Measurements from ENCODE around the gene MRPS35.

MRPS35 gene

DNA sequence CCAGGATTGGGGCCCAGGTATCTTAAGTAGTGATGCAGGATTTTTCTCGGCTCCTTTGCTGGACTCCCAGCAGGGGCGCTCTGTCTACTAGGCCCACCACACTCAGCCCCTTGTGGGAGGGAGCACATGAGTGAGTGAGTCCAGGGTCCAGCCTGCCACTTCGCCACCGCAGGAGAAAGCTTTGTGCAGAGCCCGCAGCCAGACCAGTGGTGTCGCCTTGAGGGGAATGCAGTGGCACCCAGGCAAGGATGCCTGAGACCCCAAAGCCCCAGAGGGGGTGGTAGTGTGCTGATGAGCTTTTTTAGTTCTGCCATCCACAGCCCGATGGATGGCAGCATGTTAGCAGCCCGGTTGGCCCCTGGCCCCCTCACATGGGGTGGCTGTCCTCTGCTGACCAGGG is 5.4 kb upstream of the MRPS35 start:
- TF ChIP-seq, protein P1, sequence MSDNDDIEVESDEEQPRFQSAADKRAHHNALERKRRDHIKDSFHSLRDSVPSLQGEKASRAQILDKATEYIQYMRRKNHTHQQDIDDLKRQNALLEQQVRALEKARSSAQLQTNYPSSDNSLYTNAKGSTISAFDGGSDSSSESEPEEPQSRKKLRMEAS (IDR thresholded peaks at IDR 0.05): no peak
- TF ChIP-seq NFIC (IDR thresholded peaks at IDR 0.05) (no peak), TCF12 (IDR thresholded peaks at IDR 0.05; ENCODE audit: low read depth) (no peak), EGR1 (IDR thresholded peaks at IDR 0.05) (no peak), FOXM1 (IDR thresholded peaks at IDR 0.05; ENCODE audit: borderline replicate concordance, low read depth) (no peak), TEAD4 (IDR thresholded peaks at IDR 0.05) (no peak), EP300 (IDR thresholded peaks at IDR 0.05; ENCODE audit: borderline replicate concordance) (no peak), REST (IDR thresholded peaks at IDR 0.05; ENCODE audit: low read depth) (no peak), TAF1 (IDR thresholded peaks at IDR 0.05; ENCODE audit: low read depth) (no peak), USF1 (IDR thresholded peaks at IDR 0.05) (no peak), ZBTB7A (IDR thresholded peaks at IDR 0.05; ENCODE audit: low read depth) (no peak), CREB1 (IDR thresholded peaks at IDR 0.05; ENCODE audit: low read depth) (no peak), CEBPB (IDR thresholded peaks at IDR 0.05) (no peak), YY1 (IDR thresholded peaks at IDR 0.05; ENCODE audit: low read depth) (no peak), RAD21 (IDR thresholded peaks at IDR 0.05; ENCODE audit: low read depth) (no peak)

DNA sequence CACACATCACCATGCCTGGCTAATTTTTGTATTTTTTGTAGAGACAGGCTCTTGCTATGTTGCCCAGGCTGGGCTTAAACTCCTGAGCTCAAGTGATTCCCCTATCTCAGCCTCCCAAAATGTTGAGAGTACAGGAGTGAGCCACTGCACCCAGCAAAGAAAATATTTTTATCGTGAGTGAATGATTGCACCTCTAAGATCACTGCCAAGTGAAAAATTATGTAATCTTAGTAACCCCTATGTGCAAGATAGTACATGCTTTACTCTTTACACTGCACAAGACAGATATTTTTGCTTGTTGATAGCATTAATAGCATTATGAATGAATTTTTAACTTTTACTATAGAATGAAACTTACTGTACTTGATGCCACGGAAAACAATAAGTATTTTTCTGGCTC is 3.4 kb upstream of the MRPS35 start:
- TF ChIP-seq TCF12 (IDR thresholded peaks at IDR 0.05; ENCODE audit: low read depth) (no peak), TAF1 (IDR thresholded peaks at IDR 0.05; ENCODE audit: low read depth) (no peak)

DNA sequence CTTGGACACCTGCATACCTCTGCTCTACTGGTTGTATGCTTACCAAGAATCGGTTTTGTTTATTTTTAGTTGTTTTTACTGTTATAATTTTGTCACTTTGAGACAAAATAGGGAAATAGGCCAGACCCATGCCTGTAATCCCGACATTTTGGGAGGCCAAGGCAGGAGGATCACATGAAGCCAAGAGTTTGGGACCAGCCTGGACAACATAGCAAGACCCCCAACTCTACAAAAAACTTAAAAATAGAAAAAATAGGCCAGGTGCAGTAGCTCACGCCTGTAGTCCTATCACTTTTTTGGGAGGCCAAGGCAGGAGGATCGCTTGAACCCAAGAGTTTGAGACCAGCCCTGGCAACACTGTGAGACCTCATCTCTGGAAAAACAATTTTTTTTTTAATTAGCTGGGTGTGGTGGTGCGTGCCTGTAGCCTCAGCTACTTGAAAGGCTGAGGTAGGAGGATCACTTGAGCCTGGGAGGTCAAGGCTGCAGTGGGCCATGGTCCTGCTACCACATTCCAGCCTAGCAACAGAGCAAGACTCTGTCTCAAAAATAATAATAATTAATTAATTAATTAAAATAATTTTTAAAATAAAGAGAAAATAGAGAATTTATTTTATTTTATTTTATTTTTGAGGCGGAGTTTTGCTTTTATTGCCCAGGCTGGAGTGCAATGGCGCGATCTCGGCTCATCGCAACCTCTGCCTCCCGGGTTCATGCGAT is 1.3 kb upstream of the MRPS35 start:
- TF ChIP-seq FOXM1 (IDR thresholded peaks at IDR 0.05; ENCODE audit: borderline replicate concordance, low read depth) (no peak), YY1 (IDR thresholded peaks at IDR 0.05; ENCODE audit: low read depth) (no peak), TEAD4 (IDR thresholded peaks at IDR 0.05) (no peak)

DNA sequence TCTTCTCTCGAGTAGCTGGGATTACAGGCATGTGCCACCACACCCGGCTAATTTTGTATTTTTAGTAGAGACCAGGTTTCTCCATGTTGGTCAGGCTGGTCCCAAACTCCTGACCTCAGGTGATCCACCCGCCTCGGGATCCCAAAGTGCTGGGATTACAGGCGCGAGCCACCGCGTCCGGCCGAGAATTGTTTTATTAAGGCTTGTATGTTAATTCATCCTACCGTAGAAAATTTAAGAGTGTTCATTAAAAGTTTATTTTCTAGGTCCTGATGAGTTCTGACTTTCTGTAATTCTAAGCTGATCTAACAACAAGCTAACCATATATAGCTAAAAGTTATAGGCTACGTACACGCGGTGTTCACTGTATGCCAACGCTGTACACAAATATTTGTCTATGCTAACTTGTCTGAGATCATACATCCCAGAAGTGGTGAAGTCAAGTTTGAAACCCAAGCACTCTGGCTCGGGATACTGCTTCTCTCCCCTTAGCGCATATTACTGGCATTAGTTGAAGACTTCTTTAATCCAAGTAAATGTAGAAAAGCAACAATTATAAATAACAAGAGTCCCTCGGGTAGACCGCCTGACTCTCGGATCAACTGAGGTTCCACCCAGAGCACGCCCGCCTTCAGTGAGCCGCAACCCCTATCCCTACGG is 570 bp upstream of the MRPS35 start:
- TF ChIP-seq, protein P1 (IDR thresholded peaks at IDR 0.05): no peak
- no peak for TF ChIP-seq CREB1 (IDR thresholded peaks at IDR 0.05; ENCODE audit: low read depth)
- TF ChIP-seq FOXM1 (IDR thresholded peaks at IDR 0.05; ENCODE audit: borderline replicate concordance, low read depth): no peak
- no peak for TF ChIP-seq TCF12 (IDR thresholded peaks at IDR 0.05; ENCODE audit: low read depth)
- TF ChIP-seq USF1 (IDR thresholded peaks at IDR 0.05): no peak
- no peak for TF ChIP-seq YY1 (IDR thresholded peaks at IDR 0.05; ENCODE audit: low read depth)
- TF ChIP-seq RAD21 (IDR thresholded peaks at IDR 0.05; ENCODE audit: low read depth): no peak
- TF ChIP-seq ZBTB7A (IDR thresholded peaks at IDR 0.05; ENCODE audit: low read depth): no peak
- no peak for TF ChIP-seq EP300 (IDR thresholded peaks at IDR 0.05; ENCODE audit: borderline replicate concordance)
- no peak for TF ChIP-seq EGR1 (IDR thresholded peaks at IDR 0.05)
- TF ChIP-seq CEBPB (IDR thresholded peaks at IDR 0.05): no peak
- TF ChIP-seq TAF1 (IDR thresholded peaks at IDR 0.05; ENCODE audit: low read depth): no peak
- no peak for TF ChIP-seq TEAD4 (IDR thresholded peaks at IDR 0.05)
- no peak for TF ChIP-seq NFIC (IDR thresholded peaks at IDR 0.05)
- TF ChIP-seq REST (IDR thresholded peaks at IDR 0.05; ENCODE audit: low read depth): no peak

GRCh38 chr12:27711317-27711682 is 668 bp downstream of the MRPS35 start:
- TF ChIP-seq CREB1 (IDR thresholded peaks at IDR 0.05; ENCODE audit: low read depth): no peak
- TF ChIP-seq, protein P1 (IDR thresholded peaks at IDR 0.05): no peak
- no peak for TF ChIP-seq REST (IDR thresholded peaks at IDR 0.05; ENCODE audit: low read depth)
- TF ChIP-seq TEAD4 (IDR thresholded peaks at IDR 0.05): no peak; the same call in 1 of the 2 replicates
- no peak for TF ChIP-seq USF1 (IDR thresholded peaks at IDR 0.05)
- TF ChIP-seq CEBPB (IDR thresholded peaks at IDR 0.05): no peak
- TF ChIP-seq RAD21 (IDR thresholded peaks at IDR 0.05; ENCODE audit: low read depth): no peak
- no peak for TF ChIP-seq FOXM1 (IDR thresholded peaks at IDR 0.05; ENCODE audit: borderline replicate concordance, low read depth)
- TF ChIP-seq ZBTB7A (IDR thresholded peaks at IDR 0.05; ENCODE audit: low read depth): no peak
- TF ChIP-seq NFIC (IDR thresholded peaks at IDR 0.05): no peak
- no peak for TF ChIP-seq TAF1 (IDR thresholded peaks at IDR 0.05; ENCODE audit: low read depth)
- TF ChIP-seq TCF12 (IDR thresholded peaks at IDR 0.05; ENCODE audit: low read depth): no peak
- no peak for TF ChIP-seq YY1 (IDR thresholded peaks at IDR 0.05; ENCODE audit: low read depth)
- TF ChIP-seq EP300 (IDR thresholded peaks at IDR 0.05; ENCODE audit: borderline replicate concordance): no peak
